Stimulated activated CD8-positive, alpha-beta memory T cell treated with anti-CD3 and anti-CD28 coated beads, Interleukin-12 subunit alpha, Interleukin-12 subunit beta, amount 100 ng/mL, for 1 hour (primary cell): Measurements from ENCODE around the gene ARL5A.

ENCODE experiments used
- DNase-seq: peaks from one replicate; pipeline ENCODE4 v3.0.0-alpha.2; 2020; ENCODE audit warnings: low read depth

Gene ARL5A

DNA sequence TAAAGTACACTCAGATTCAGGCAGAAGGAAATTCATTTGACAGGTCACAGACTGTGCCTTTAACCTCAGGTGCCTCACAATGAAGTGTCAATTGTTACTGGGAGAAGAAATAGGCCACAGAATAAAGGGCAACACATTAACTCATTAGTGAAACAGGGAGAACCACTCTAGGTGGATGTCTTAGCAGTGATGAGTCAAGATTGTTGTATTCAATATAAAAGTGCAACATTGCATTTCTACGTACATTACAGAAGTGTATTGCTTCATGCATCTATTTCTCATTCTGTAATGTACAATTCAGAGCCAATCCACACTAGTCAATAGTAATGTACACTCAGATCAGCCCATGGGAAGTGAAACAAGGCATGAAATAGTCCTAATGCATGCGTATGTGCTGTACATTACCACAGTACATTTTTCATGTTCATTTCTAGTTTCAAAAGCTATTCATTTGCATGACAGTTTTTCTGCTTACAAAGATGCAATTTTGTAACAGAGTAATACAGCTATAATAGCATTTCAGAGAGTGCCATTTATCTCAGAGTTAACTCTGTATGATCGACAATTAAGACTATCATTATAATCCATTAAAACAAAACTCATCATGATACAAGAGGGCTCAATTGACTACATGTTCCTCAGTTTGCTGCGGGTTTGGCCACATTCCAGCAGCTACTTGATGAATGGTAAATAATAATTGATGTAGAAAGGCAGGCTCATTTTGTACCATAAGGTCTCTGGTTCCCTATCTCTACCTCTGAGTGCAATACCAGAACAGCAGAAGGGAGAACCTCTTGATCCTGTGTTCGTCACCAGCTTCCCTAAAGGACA is 12.2 kb upstream of the ARL5A start:
- DNase-seq = no peak

- no peak for DNase-seq
These were observed 9.7 kb upstream of the ARL5A start for GRCh38 chr2:151837926-151838325.

DNA sequence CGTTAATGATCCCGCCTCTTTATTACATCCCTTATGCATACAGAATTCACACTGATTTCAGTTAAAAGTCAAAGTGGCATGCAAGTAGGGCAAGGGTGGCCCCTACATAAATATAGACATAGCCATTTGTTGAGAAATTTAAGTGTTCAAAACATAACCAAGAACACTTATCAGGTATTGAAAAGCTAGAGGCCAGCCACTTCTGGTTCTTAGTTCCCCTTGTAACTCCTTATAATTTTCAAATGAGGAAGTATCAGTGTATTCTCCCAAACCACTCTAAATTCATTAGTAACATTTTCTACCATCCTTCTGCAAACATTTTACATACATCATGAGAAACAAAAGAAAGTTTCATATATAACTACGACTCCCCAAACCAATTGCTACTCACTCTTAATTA is 5.8 kb upstream of the ARL5A start:
- DNase-seq = no peak

DNA sequence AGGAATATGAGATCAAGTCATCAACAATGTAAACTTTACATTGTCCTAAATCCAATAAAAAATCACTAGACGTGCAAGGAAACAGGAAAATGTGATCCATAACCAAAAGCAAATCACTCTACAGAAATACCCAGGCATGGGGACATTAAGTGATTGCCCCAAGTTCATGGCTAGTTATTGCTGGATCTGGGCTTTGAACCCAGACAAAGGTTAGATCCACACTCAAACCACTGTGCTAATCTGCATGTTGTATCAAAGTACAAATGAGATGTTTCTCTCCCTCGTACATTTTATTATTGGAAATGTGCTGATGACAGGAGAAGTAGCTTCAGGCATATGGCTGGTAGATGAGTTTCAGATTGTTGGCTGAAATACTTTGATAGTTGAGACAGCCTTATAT is 2.7 kb upstream of the ARL5A start:
- DNase-seq = no peak

GRCh38 chr2:151828890-151829324 is 686 bp upstream of the ARL5A start:
- DNase-seq = no peak

DNA sequence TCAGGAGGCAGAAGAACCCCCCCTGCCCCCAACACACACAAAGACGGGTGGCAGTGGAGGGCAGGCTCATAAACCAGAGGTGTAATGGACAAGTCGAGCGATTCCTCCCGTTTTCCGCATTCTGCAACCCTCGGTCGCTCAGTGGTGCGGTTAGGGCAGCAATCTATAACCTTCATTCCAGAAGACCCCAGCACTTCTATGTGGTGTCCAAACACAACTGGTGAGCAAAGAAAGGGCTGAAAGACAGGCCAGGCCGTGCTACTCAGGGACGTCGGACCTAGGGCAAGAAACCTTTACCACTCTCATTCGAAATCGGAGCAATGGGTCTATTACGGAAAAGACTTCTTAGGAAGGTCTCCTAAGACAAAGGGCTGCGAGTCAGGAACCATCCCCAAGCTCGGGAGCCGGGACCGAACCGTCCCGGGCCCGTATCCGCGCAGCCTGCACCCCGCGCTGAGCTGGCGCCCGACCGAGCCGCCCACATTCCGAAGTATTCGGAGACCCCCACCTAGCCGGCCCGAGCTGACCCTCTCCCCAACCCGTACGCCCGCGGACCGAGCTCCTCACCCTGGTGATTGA is 568 bp downstream of the ARL5A start:
- DNase-seq = no peak

GRCh38 chr2:151826737-151827157 is 1.5 kb downstream of the ARL5A start:
- DNase-seq = no peak

GRCh38 chr2:151824886-151825285 is 3.3 kb downstream of the ARL5A start:
- no peak for DNase-seq

DNA sequence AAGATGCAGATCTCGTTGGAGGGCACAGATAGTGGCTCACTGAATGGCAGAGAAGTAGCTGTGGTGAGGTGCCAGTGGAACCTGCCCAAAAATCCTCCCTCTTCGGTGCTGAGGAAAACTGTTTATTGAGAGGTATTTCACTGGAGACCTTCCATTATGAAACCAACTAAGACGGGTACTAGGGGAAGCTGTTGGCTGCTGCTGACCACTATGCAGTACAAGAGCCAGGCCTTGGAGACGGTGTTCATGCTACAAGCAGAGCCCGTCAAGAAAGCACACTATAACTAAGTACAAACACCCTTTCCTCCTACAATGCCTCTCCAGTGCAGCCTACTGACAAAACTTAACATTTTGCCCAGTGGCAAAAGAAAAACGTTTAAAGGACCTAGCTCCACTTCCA is 4.6 kb downstream of the ARL5A start:
- DNase-seq = no peak

DNA sequence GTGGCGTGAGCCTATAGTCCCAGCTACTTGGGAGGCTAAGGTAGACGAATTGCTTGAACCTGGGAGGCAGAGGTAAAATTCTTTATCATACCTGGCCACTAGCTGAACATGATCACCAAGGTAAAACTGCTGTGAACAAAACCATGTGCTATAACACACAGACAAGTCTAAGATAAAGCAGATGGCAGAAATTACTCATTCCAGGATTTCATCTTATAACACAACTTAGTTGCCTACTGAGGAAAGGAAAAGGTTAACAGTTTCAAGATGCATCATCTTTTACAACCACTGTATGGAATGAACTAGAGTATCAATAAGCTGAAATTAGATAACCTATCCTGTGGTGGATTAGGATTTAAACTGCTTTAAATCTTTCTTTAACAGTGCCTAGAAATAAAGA is 8.3 kb downstream of the ARL5A start:
- DNase-seq = no peak

- no peak for DNase-seq
These were observed 10.3 kb downstream of the ARL5A start for GRCh38 chr2:151817929-151818328.

DNA sequence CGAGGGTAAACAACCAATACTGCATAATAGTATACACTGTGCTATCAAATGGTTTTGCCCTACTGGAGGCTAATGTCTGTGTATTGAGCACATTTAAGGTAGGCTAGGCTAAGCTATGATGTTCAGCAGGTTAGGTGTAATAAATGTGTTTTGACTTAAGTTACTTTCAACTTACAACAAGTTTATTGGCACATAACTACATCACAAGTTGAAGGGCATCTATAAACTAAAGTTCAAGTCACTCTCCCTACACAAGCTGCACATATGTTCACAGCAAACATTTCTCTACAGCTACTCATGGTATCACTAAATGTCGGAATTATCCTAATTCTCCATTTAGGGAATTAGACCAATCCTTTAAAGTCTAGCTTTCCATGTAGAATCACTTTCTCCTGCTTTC is 11.4 kb downstream of the ARL5A start:
- no peak for DNase-seq

DNA sequence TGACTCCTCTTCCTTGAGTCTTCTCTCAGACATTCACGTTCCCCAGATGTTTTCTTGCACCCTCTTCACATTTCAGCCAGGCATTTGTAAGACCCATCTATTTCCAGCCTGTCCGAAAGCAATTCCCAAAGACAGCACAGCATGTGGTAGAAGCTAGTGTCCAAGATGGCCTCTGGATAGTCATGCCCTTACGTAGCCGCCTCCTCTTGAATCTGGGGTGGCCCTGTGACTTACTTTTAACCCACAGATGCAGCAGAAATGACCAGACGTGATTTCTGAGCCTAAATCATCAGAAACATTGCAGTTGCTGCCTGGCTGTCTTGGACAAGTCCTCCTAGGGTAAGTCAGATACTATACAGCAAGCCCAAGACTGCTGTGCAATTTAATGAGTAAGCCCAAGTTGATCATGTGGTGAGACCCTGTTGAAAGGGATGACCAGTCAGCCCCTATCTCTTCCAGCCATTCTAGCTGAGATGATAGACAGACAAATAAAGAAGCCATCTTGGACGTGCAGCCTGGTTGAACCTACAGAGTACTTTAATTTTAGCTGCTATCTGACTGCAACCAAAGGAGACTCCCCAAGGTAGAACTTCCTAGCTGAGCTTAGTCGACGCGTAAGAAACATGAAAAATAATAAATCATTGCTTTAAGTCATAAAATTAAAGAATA is 12.3 kb downstream of the ARL5A start:
- no peak for DNase-seq

DNA sequence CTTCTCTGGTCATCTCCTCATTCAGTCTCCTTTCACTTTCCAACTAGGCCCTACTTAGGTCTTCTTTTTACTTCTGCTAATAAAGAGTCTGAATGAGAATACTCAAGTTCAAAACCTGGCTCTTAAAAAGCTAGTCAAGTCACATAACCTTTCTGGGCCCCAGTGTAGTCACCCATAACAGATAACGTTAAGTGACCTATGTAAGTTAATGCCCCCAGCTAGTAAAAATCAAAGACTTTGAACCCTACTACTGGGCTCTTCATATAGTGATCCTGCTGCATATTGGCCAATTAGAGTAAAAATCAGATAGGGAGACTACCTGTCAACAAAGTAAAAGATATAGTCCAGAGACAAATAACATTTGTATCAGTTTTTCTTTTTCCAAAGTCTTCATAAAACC is 17.7 kb downstream of the ARL5A start:
- no peak for DNase-seq

- DNase-seq = no peak
These were observed 19.2 kb downstream of the ARL5A start for GRCh38 chr2:151809073-151809383.

GRCh38 chr2:151808258-151809072 is 19.8 kb downstream of the ARL5A start:
- no peak for DNase-seq

DNA sequence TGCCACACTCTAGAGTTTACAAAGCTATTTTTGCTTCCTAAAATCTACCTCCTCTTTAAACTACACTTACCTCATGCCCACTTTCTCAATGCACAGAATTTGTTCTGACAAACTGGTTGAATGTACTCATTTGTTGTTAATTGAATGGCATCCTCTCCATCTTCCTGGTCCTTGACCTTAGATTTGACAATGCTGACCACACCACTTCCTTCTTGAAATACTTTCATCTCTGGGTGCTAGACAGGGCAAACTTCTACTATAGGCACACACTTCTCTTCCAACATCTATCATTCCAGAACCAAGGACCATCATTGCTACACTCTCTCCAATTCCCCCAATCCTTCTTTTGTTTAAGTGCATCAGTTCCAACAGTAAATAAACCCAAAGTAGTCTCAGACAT is 22.3 kb downstream of the ARL5A start:
- no peak for DNase-seq

GRCh38 chr2:151805343-151805742 is 22.9 kb downstream of the ARL5A start:
- DNase-seq = no peak

GRCh38 chr2:151803811-151804210 is 24.4 kb downstream of the ARL5A start:
- DNase-seq = no peak

DNA sequence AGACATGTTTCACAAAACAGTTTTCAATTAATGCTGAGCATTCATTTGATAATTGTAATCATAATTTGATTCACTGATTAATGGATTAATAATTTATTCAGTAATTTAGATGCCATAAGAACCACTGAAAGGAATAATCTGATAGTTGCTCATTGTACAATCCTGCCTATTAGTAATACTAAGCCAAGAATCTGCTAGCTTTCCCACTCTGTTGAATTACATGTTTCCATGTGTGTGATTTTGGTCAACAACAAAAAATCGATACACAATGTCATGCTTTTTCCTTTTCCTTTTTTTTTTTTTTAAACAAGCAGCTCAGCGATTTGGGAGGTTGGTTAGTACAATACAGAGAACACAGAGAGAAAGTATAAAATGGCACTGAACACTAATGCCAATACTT is 25.9 kb downstream of the ARL5A start:
- no peak for DNase-seq

- no peak for DNase-seq
These were observed 28.3 kb downstream of the ARL5A start for GRCh38 chr2:151799886-151800292.

GRCh38 chr2:151796774-151797173 is 31.4 kb downstream of the ARL5A start:
- no peak for DNase-seq
